NCI-H526 (cell line): ENCODE results near the gene LRRC32.
"Not testable (repeated sequence)": the region's sequence is repeated elsewhere in the genome, so short reads cannot be mapped to it uniquely, and the experiment has no call there.

ENCODE experiments used
- DNase-seq, 2 experiments: peaks; one replicate each; lab custom pipeline; 2025; lab: John Stamatoyannopoulos, UW

Gene LRRC32

DNA sequence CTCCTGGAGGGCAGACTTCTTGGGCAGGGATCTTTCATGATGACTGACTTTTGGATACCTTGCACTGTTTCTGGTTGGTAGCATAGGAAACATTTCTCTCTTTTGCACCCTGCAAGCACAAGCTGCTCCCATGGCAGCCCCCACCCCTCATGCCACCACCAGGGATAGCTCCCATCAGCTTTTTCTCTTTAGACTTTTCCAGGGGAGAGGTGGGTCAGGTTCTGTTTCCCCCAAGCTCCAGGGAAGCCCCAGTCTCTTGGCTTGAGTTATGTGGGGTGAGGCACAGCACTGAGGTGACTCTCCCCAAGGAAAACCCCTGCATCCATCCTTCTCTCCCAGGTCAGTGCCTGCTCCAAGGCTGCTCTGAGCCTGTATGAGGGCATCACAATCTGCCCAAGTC lies 22.5 kb downstream of the LRRC32 start:
- no peak for DNase-seq

- DNase-seq, result no peak
Observed at GRCh38 chr11:76646882-76647534, 23.5 kb downstream of the LRRC32 start.

GRCh38 chr11:76644591-76644990 lies 26.0 kb downstream of the LRRC32 start:
- DNase-seq, result no peak

GRCh38 chr11:76643711-76644110 lies 26.8 kb downstream of the LRRC32 start:
- not testable (repeated sequence) for DNase-seq

GRCh38 chr11:76642341-76642740 lies 28.2 kb downstream of the LRRC32 start:
- DNase-seq, result peak; percentile 26 to 59

DNA sequence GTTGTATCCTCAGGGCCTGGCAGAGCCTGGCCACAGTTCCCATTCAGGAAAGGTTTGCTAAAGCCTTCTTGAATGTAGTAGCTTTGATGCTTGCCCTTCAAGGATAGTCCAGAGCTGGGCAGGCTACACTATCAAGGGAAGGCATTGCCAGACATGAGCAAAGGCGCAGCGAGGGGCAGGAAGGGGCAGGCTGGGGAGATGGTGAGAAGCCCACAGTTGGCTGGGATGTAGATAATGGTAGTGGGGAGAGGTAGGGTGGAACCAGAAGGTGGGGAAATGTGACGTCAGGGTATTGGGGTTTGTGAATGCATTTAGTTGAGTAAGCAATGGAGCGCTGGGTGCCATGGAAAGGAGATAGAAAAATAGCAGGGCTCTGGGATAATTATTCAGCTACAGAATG lies 28.6 kb downstream of the LRRC32 start:
- no peak for DNase-seq

- no peak for DNase-seq
Observed at GRCh38 chr11:76640501-76640900, 30.0 kb downstream of the LRRC32 start.

DNA sequence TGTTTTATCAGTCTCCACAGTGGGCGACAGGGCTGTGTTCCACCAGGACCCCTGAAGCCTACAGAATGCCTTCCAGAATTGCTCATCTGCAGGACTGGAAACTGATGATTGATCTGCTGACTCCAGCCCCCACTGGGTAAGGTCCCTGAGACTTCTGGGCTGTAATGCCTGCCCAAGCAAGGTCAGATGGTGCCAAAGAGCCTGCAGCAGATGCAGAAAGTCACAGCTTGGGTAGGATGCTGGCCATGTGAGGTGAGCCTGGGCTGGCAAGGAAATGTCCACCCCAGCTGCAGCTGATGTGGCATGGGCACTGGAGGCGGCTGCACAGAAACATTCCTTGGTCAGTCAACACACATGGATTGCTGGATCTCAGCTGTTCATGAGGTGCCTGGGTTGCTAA lies 30.9 kb downstream of the LRRC32 start:
- DNase-seq, result no peak

GRCh38 chr11:76638270-76639197 lies 32.0 kb downstream of the LRRC32 start:
- no peak for DNase-seq

DNA sequence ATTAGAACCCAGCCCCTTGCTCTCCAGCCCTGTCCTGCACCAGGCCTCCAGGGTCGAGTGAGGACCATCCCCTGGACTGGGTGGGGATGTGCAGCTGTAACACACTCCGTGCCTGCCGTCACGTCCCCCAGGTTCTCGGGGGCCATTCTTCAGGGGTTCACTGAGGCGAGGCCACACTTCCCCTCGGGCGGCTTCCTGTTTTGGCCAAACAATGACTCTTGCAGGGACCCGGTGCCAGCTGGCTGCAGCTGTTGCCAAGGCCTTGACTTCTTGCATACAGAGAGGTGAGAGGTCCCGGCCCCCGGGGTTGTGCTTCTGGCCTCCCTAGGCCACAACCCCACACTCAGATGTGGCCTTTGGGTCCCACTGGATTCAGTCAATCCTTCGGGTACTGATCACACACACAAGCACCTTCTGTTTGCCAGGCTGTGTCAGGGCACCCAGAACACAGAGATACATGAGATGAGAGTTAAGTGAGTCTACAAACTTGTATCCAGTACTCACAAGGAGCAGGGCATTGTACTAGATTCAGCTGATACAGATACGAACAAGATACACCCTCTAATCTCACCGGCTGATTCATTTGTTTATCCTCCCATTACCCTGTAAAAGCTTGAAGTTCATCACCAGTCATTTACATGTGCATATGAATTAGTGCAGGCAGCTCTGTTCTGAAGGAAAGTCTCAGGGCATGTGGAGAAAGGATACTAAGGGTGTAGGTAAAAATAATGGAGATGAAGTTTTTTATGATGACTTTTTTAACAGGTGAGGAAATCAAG lies 32.9 kb downstream of the LRRC32 start:
- DNase-seq, result peak; percentile 24 to 60

DNA sequence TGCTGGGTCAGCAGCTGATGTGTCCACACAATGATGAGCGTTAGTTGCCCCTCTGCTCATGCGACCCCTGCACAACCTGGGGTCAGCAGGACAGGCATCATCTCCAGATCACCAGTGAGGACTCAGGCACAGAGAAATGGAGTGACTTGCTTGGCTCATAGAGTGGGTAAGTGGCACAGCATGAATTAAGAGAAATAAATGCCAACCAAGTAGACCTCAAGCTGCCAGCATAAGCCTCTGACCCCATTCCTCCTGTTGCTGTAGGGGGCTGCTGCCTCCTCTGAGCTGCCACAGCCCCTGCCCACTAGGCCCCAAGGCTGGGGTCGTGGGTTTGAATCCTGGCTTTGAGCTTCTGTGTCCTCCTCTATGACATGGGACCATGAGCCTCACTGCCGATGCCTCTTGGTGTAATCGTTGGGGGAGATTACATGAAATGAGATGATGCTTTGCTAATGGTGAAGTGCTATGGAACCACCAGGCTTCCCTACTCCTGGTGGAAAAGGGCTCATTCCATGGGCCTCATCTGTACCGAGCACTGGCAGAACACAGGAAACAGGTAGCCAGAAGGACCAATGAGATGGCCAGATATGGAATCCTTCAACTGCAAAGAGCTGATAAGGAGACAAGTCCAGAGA lies 33.6 kb downstream of the LRRC32 start:
- DNase-seq, result no peak

- no peak for DNase-seq
Observed at GRCh38 chr11:76635991-76636738, 34.4 kb downstream of the LRRC32 start.

DNA sequence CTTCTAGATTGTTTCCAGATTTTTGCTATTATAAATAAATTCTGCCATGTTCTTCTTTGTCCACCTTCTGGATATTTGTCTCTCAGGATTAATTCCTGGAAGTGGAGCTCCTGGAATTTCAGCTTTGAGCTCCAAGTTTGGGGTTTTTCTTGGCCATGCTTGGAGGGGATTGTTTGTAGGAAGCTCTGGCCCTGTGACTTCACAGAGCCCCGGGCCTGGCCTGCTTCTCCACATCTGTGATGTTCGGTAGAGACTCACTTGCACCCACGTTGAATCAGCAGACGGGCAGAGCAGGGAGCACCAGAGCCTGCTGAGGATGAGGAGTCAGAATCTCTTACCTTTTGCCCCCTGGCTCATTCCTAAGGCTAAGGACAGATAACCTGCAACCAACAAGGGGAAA lies 35.7 kb downstream of the LRRC32 start:
- no peak for DNase-seq

DNA sequence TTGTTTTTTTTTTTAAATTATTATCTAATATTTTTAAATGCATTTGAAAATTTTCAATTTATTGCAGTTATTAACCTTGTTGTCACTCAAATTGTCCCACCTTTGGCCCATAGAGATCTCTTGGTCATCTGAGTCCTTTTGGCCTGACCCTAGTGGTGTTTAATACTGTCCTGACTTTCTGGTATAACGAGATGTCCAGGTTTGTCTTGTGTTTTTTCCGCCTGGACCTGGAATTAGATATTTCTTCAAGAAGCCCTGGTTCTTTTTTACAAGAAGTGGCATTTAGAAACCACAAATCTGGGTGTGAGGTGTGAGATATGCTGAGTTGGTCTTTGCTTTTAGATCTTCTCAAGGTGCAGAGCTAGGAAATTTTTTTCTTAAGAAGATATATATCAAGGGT lies 38.1 kb downstream of the LRRC32 start:
- DNase-seq, result no peak

DNA sequence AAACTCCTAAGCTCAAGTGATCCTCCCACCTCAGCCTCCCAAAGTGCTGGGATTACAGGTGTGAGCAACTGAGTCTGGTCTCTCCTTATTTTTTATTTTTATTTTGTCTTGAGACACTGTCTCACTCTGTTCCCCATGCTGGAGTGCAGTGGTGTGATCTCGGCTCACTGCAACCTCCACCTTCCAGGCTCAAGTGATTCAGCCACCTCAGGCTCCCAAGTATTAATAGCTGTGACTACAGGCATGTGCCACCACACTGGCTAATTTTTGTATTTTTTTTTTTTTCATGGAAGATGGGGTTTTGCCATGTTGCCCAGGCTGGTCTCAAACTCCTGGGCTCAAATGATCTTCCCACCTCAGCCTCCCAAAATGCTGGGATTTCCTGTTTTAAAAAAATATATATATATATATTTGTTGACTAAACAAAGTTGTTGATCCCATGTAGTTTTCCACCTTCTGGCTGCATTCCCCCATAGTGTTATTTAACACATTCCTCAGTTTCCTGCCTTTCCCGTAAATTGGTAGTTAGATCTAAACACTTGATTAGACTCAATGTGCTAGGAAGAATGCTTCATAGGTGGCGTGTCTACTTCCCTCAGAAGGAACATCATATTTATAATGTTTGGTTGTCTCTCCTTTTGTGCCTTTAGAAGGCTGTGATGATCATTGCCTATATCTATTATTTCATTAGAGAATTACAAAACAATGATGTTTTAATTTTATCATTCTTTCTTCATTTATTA lies 38.8 kb downstream of the LRRC32 start:
- no peak for DNase-seq

DNA sequence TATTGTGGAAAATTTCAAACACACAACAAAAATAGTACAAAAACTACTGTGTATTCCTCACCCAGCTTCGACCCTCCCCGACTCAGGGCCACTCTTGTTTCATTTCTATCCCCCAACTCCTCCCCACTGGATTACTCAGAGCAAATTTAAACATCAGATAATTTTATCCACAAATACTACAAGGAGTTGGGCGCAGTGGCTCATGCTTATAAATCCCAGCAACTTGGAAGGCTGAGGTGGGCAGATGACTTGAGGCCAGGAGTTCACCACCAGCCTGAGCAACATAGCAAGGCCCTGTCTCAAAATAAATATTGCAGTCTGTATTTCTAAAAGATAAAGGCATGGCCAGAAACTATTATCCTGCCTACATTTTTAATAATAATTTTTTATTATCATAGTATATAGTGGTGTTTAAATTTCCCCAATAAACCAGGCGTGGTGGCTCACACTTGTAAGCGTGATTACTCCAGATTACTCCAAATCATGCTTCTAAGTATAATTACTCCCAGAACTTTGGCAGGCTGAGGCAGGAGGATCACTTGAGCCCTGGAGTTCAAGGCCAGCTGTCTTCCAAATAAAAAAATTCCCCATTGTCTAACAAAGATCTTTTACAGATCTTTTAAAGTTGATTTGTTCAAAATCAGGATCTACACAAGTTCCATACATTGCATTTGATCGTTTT lies 39.8 kb downstream of the LRRC32 start:
- DNase-seq, result no peak

DNA sequence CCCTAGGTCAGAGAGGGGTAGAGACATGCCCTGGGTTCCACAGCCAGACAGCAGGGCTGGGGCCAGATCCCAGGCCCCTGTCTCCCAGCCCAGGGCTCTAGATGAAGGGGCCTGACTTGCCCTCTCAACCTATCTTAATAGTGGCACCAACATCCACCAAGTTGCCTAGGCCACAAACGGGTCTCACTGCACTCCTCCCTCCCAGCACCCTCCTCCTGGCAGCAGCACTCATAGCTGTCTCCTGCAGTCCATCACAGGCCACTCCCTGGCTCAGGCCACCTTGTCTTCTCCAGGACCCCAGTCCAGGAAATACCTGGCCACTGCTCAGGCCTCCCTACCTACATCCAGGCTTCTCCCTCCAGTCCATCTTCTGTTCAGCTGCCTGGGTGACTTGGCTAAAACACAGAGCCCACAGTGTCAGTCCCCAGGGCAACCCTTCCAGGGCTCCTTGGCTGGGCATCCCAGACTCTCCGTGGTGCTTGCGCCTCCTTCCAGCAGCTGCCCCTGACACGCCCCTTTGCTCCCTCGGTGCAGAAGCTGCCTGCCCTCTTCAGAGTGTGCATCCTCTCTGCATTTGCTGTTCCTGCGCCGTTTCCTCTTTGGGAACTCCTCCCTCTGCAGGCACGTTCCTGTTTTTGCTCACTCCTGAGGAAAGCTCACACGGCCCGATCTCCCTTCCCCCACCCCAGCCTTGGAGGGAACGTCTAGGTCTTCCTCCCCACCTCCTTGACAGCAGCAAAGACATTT lies 40.5 kb downstream of the LRRC32 start:
- no peak for DNase-seq

DNA sequence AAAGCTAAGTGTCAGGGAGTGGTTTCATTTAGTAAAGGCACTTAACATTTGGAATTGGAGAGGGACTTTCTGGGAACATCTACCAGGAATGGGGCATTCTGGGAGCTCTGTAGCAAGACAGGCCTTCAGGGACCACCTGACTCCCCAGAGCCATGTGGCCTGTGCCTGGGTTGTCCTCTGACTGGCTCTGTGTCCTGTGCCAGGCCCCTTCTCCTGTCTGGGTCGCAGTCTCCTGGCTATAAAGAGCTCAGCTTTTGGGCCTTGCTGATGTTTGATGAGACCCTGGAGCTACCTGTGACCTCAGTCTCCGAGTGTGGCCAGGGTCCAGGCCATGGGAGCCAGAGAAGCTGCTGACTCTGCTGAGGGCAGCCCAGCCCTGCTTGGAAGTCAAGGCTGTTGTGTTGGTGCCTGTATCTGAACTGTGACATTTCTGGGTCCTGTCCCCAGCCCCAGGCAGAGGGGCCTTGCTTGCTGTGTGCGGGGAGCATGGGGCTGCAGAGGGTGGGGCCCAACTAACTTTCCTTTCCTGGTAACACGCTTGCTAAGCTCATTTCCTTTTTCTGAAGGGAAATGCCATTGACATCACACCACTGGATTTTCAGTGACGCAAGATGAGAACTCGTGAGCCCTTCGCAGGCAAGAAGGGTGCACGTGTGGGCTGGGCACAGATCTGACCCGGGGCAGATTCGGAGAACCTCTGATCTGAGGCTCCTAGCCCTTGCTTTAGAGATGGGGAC lies 41.3 kb downstream of the LRRC32 start:
- no peak for DNase-seq
